D721Med (cell line): ENCODE data around the gene KRTAP4-1.
"Not testable (repeated sequence)": the region's sequence is repeated elsewhere in the genome, so short reads cannot be mapped to it uniquely, and the experiment has no call there.

Experiments used
- DNase-seq: peaks from one replicate; pipeline ENCODE4 v3.0.0; 2011; ENCODE audit warnings: low spot score; ENCODE audit not compliant: insufficient read length
- FAIRE-seq: peaks from 2 replicates; lab custom pipeline; 2011; peaks lifted over from hg19 to GRCh38; lab: Jason Lieb, UNC
- TF ChIP-seq, protein P1 (sequence below): IDR thresholded peaks from 2 replicates; pipeline ENCODE4 v1.5.1; 2012; ENCODE audit warnings: mild to moderate bottlenecking, control low read depth; ENCODE audit not compliant: insufficient read depth; ENCODE audit errors: missing control alignments

KRTAP4-1 gene

DNA sequence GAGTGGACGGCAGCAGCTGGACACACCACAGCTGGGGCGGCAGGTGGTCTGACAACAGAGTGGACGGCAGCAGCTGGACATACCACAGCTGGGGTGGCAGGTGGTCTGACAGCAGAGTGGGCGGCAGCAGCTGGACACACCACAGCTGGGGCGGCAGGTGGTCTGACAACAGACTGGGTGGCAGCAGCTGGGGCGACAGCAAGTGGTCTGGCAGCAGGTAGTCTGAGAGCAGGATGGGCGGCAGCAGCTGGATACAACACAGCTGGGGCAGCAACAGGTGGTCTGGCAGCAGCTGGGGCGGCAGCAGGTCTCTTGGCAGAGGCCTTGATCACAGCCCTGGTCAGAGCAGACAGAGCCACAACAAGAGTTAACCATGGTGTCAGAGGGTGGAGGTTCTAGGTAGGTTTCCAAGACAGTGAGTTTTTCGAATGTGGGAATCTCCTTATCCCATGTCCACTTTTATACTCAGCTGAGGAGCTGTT, at the start of gene KRTAP4-1:
KRTAP4-1 (minus strand) TSS at position 432 of the 482 bp plus-strand sequence; CDS start at position 375, 57 bp downstream.
- TF ChIP-seq, protein P1, sequence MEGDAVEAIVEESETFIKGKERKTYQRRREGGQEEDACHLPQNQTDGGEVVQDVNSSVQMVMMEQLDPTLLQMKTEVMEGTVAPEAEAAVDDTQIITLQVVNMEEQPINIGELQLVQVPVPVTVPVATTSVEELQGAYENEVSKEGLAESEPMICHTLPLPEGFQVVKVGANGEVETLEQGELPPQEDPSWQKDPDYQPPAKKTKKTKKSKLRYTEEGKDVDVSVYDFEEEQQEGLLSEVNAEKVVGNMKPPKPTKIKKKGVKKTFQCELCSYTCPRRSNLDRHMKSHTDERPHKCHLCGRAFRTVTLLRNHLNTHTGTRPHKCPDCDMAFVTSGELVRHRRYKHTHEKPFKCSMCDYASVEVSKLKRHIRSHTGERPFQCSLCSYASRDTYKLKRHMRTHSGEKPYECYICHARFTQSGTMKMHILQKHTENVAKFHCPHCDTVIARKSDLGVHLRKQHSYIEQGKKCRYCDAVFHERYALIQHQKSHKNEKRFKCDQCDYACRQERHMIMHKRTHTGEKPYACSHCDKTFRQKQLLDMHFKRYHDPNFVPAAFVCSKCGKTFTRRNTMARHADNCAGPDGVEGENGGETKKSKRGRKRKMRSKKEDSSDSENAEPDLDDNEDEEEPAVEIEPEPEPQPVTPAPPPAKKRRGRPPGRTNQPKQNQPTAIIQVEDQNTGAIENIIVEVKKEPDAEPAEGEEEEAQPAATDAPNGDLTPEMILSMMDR, result no peak
- FAIRE-seq, result no peak

DNA sequence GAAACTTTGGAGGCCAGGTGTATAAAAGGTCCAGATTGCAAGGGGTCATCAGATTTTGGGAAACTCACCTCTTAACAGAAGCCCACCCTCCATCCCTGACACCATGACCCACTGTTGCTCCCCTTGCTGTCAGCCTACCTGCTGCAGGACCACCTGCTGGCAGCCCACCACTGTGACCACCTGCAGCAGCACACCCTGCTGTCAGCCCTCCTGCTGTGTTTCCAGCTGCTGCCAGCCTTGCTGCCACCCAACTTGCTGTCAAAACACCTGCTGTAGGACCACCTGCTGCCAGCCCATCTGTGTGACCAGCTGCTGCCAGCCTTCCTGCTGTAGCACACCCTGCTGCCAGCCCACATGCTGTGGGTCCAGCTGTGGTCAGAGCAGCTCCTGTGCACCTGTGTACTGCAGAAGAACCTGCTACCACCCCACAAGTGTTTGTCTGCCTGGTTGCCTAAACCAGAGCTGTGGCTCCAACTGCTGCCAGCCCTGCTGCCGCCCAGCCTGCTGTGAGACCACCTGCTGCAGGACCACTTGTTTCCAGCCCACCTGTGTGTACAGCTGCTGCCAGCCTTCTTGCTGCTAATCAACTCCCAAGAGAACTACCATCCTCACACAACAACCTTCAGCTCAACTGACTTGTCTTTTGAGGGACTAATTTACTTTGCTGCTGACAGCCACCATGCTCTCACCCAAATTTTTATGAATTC, 47.8 kb upstream of the KRTAP4-1 start, which contains the start of gene KRTAP9-3:
KRTAP9-3 (plus strand) TSS at position 51 of the 707 bp plus-strand sequence; CDS start at position 104, 53 bp downstream.
- not testable (repeated sequence) for FAIRE-seq, DNase-seq

More for the DNA sequence above, at the start of gene KRTAP4-1:
- DNase-seq, result no peak

DNA sequence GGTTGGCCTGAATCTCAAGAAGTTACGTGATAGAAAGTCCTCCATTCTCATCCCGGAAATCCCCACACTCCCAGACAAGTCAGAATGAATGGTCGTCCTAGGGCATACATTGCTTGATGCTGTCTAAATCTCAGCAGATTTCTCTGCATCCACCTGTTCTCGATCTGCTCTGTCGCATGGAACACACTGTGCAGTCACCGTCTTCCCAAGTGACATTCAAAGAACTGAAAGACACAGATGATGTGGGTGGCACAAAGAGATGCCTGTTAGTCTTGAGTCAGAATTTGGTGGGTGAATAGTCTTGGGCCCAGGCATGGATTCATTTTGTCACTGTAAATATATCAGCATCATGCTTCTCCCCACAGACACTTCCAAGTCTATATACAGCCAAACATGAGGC, 47.0 kb upstream of the KRTAP4-1 start:
- no peak for FAIRE-seq
- TF ChIP-seq, protein P1, result no peak
- DNase-seq, result no peak

DNA sequence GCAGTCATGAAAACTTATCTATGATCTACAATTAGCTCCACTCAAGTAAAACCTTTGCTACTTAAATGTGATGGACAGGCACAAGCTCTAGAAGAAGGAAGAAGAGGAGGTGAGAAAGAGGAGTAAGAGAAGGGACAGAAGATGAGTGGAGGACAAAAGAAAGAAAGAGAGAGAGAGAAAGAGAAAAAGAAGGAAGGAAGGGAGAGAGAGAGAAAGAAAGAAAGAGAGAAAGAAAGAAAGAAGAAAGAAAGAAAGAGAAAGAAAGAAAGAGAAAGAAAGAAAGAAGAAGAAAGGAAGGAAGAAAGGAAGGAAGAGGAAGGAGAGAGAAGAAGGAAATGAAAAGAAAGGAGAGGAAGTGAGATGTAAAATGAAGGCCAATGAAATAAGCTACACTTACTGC, 45.4 kb upstream of the KRTAP4-1 start:
- TF ChIP-seq, protein P1, result no peak
- FAIRE-seq, result no peak
- no peak for DNase-seq

DNA sequence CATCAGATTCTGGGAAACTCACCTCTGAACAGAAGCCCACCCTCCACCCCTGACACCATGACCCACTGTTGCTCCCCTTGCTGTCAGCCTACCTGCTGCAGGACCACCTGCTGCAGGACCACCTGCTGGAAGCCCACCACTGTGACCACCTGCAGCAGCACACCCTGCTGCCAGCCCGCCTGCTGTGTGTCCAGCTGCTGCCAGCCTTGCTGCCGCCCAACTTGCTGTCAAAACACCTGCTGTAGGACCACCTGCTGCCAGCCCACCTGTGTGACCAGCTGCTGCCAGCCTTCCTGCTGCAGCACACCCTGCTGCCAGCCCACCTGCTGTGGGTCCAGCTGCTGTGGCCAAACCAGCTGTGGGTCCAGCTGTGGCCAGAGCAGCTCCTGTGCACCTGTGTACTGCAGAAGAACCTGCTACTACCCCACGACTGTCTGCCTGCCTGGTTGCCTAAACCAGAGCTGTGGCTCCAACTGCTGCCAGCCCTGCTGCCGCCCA, 41.9 kb upstream of the KRTAP4-1 start, which contains the start of gene KRTAP9-2:
KRTAP9-2 (plus strand) TSS at position 51 of the 498 bp plus-strand sequence; CDS start at position 58, 7 bp downstream.
- DNase-seq, FAIRE-seq: not testable (repeated sequence)

DNA sequence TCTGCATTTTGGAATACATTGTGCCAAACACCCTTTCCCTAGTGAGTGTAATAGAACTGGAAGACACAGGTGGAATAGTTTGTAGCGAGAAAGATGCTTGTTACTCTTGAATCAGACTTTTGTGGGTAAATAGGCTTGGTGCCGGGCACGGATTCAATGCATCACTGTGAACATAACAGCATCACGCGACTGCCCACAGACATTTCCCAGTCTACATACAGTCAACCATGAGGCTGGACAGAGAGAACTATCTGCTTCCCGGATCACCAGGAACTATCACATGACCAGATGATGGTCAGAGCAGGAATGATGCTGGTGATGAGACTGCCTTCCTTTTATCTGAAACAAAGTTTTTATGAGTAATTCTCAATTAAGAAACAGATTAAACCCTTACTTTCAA, 41.3 kb upstream of the KRTAP4-1 start:
- DNase-seq (no peak), FAIRE-seq (no peak)
- TF ChIP-seq, protein P1, result no peak

DNA sequence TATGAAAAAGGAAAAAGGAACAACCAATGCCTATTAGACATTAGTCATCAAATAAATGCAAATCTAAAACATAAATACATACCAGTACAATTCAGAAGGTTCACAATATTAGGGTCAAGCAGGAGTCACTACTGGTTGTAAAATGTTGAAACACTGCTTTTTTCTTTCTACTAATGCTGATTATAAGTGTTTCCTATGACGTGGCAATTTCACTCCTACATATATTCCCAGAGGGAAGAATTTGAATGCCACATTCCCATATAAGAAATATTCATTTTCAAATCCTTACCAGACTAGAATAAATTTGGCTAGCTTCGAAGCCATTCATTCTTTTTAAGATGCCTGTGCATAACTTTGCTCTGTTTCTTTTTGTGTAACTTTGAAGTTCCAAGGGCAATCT, 39.1 kb upstream of the KRTAP4-1 start:
- FAIRE-seq, result no peak
- no peak for DNase-seq
- TF ChIP-seq, protein P1, result no peak

DNA sequence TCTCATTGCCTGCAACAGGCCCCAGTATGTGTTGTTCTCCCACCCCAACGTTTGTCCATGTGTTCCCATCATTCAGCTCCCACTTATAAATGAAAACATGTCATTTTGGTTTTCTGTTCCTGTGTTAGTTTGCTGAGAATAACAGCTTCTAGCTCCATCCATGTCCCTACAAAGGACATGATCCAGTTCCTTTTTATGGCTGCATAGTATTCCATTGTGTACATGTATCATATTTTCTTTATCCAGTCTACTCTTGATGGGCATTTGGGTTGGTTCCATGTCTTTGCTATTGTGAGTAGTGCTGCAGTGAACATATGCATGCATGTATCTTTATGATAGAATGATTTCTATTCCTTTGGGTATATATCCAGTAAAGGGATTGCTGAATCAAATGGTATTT, 31.0 kb upstream of the KRTAP4-1 start:
- DNase-seq, result no peak
- no peak for FAIRE-seq
- TF ChIP-seq, protein P1, result no peak
